Caco-2 (cell line): ENCODE measurements around the gene DHH. TPM values are rescaled to one million over a fixed set of nuclear protein-coding genes. Genes with fewer than 3 reads are reported as not detected.
"Not testable (repeated sequence)": the region's sequence is repeated elsewhere in the genome, so short reads cannot be mapped to it uniquely, and the experiment has no call there.

Experiments
- BruUV-seq: library from RNA; stranded (reverse); fragments of 400-500 nt; replicated peaks from 2 replicates; lab custom pipeline; 2021; lab: Mats Ljungman, UMichigan
- CTCF ChIA-PET: fragments of 300-600 bp; sonication (Branson Sonifier 250); formaldehyde crosslinking; loops from one replicate; lab custom pipeline; 2022; ENCODE audit warnings: antibody characterized with exemption; lab: Charles Lee
- POLR2A ChIA-PET: fragments of 300-600 bp; sonication (Branson Sonifier 250); formaldehyde crosslinking; loops from one replicate; lab custom pipeline; 2022; ENCODE audit warnings: antibody characterized with exemption; lab: Charles Lee
- DNase-seq, 2 experiments: peaks; one replicate each; pipeline versions ENCODE4 v3.0.0 to v3.0.0-alpha.2; 2020 to 2022
- H3K27me3 ChIP-seq: replicated peaks from 2 replicates; pipeline ENCODE4 v1.6.0; 2011; ENCODE audit warnings: low read length; ENCODE audit not compliant: control insufficient read depth, insufficient read depth
- H3K36me3 ChIP-seq: 2 replicates; pipeline ENCODE4 v1.5.1; 2011; ENCODE audit warnings: low read length; ENCODE audit not compliant: control insufficient read depth, insufficient read depth
- H3K4me1 ChIP-seq: fragments of 250-450 bp; sonication (Bioruptor Pico); 2 replicates; pipeline ENCODE4 v1.5.1; 2020; ENCODE audit warnings: mild to moderate bottlenecking
- H3K4me3 ChIP-seq: 2 replicates; pipeline ENCODE4 v1.5.1; 2011; ENCODE audit warnings: low read depth, mild to moderate bottlenecking, control low read depth, low read length
- H3K9me3 ChIP-seq: fragments of 250-450 bp; sonication (Bioruptor Pico); 2 replicates; pipeline ENCODE4 v1.5.1; 2020; ENCODE audit warnings: mild to moderate bottlenecking, moderate library complexity
- H3K27ac Mint-ChIP-seq: one replicate; pipeline ENCODE4 v1.8.0; 2022; ENCODE audit warnings: mixed read lengths; ENCODE audit not compliant: unreplicated experiment
- H3K27me3 Mint-ChIP-seq: one replicate; pipeline ENCODE4 v1.8.0; 2022; ENCODE audit warnings: mixed read lengths; ENCODE audit not compliant: insufficient read depth, unreplicated experiment
- H3K36me3 Mint-ChIP-seq: one replicate; pipeline ENCODE4 v1.8.0; 2022; ENCODE audit warnings: mild to moderate bottlenecking, mixed read lengths; ENCODE audit not compliant: insufficient read depth, unreplicated experiment
- H3K4me1 Mint-ChIP-seq: one replicate; pipeline ENCODE4 v1.8.0; 2022; ENCODE audit warnings: low read depth, mixed read lengths; ENCODE audit not compliant: unreplicated experiment
- H3K4me3 Mint-ChIP-seq: one replicate; pipeline ENCODE4 v1.8.0; 2022; ENCODE audit warnings: mild to moderate bottlenecking, moderate library complexity, mixed read lengths; ENCODE audit not compliant: unreplicated experiment
- H3K9me3 Mint-ChIP-seq: one replicate; pipeline ENCODE4 v1.8.0; 2022; ENCODE audit warnings: mixed read lengths; ENCODE audit not compliant: unreplicated experiment
- CTCF ChIP-seq, 2 experiments: fragments of 200-600 bp in 1 of 2; IDR thresholded peaks; 1 replicate in 1 of 2; 2 replicates in 1 of 2; pipeline versions ENCODE4 v1.5.1 to v1.8.0; 2011 to 2022; ENCODE audit warnings: antibody characterized with exemption in 1 of 2, control low read depth in 1 of 2, inconsistent platforms in 1 of 2, low read depth in 1 of 2, low read length in 1 of 2, mild to moderate bottlenecking in 1 of 2, moderate library complexity in 1 of 2; ENCODE audit not compliant: insufficient read depth in 1 of 2, severe bottlenecking in 1 of 2, unreplicated experiment in 1 of 2
- intact Hi-C: fragments of 100-400 bp; cut with micrococcal nuclease; formaldehyde crosslinking; loops from one replicate; pipeline ENCODE4 v1.10.0; 2022; ENCODE audit not compliant: unreplicated experiment
- total RNA-seq: library from RNA; stranded (reverse); gene quantifications from 2 replicates; pipeline ENCODE4 v1.2.3, GENCODE V29; 2022

DHH gene
- total RNA-seq, 1 experiment from 2014 or later, result 0.16 TPM

GRCh38 chr12:49129332-49130150, 34.9 kb upstream of the DHH start:
- Mint-ChIP-seq H3K9me3 (no peaks in the 10 kb centered on the region), H3K4me3 (peak overlapping the region; percentile 74), H3K36me3 (peaks cover 60% of the 10 kb centered on the region), H3K27me3 (no peaks in the 10 kb centered on the region), H3K4me1 (peaks cover 10% of the 10 kb centered on the region), H3K27ac (peak overlapping the region; percentile 99)
- BruUV-seq, result no TSS peak
- no peak for DNase-seq
- Histone ChIP-seq H3K9me3 (no peaks in the 10 kb centered on the region), H3K4me3 (peak overlapping the region; percentile 88), H3K36me3 (peaks cover 3% of the 10 kb centered on the region; the same call in 1 of the 2 replicates), H3K27me3 (no peaks in the 10 kb centered on the region), H3K4me1 (peaks cover 8% of the 10 kb centered on the region)
- intact Hi-C loops, result loop anchor here (1.0 kb wide), 2 partner anchors 19 to 60 kb away; partner anchors contain the start of genes LMBR1L and RHEBL1
- TF ChIP-seq CTCF (IDR thresholded peaks at IDR 0.05; ENCODE audit: insufficient read depth in 1 of 2, low read depth in 1 of 2, low read length in 1 of 2, severe bottlenecking in 1 of 2, unreplicated experiment in 1 of 2), result no peak
- ChIA-PET CTCF (interaction anchor here (0.6 to 4.1 kb wide), 8 partner anchors 8 to 82 kb away, joined by 3 to 43 read pairs (median 8); partner anchors contain the start of gene LMBR1L), POLR2A (interaction anchor here (1.1 to 3.4 kb wide), 5 partner anchors 8 to 60 kb away, joined by 6 to 24 read pairs (median 8); partner anchors contain the start of genes LMBR1L, RHEBL1 and TUBA1A)

GRCh38 chr12:49127971-49128370, 33.4 kb upstream of the DHH start:
- CTCF ChIA-PET, result interaction anchor here (1.2 kb wide), 1 partner anchor 58 kb away, joined by 3 read pairs; the partner anchor contains the start of gene RHEBL1
- intact Hi-C loops, H3K4me3 ChIP-seq, POLR2A ChIA-PET, H3K4me1 Mint-ChIP-seq, H3K4me1 ChIP-seq, H3K27me3 Mint-ChIP-seq, H3K27me3 ChIP-seq, H3K9me3 Mint-ChIP-seq, H3K9me3 ChIP-seq, H3K36me3 ChIP-seq, DNase-seq, H3K27ac Mint-ChIP-seq: not testable (repeated sequence)
- H3K4me3 Mint-ChIP-seq, result peak overlapping the region; percentile 27
- peaks cover 63% of the 10 kb centered on the region for H3K36me3 Mint-ChIP-seq
- BruUV-seq, result TSS peak; percentile 39

- Histone ChIP-seq H3K4me3 (no peak overlapping the region), H3K4me1 (no peaks in the 10 kb centered on the region; the same call in 1 of the 2 replicates), H3K9me3 (no peaks in the 10 kb centered on the region), H3K27me3 (no peaks in the 10 kb centered on the region), H3K36me3 (peaks cover 3% of the 10 kb centered on the region; the same call in 1 of the 2 replicates)
- peak overlapping the region; percentile 29 for H3K27ac Mint-ChIP-seq
- peaks cover 5% of the 10 kb centered on the region for H3K4me1 Mint-ChIP-seq
- CTCF ChIA-PET, result interaction anchor here (1.2 kb wide), 1 partner anchor 57 kb away, joined by 3 read pairs; the partner anchor contains the start of gene RHEBL1
- no peak for TF ChIP-seq CTCF (IDR thresholded peaks at IDR 0.05; ENCODE audit: insufficient read depth in 1 of 2, low read depth in 1 of 2, low read length in 1 of 2, severe bottlenecking in 1 of 2, unreplicated experiment in 1 of 2)
- H3K9me3 Mint-ChIP-seq, result no peaks in the 10 kb centered on the region
- POLR2A ChIA-PET, result interaction anchor here (0.9 kb wide), 1 partner anchor 57 kb away, joined by 3 read pairs; the partner anchor contains the start of gene RHEBL1
- BruUV-seq, result no TSS peak
- no peaks in the 10 kb centered on the region for H3K27me3 Mint-ChIP-seq
- intact Hi-C loops, result no loop called here
- H3K4me3 Mint-ChIP-seq, result peak overlapping the region; percentile 27
- peaks cover 66% of the 10 kb centered on the region for H3K36me3 Mint-ChIP-seq
- DNase-seq, result no peak
These were observed 32.5 kb upstream of the DHH start for GRCh38 chr12:49126852-49127763.
